NT2/D1 (cell line): ENCODE results near the gene TCERG1.

Experiments used
- SUZ12 ChIP-seq: IDR thresholded peaks from 2 replicates; pipeline ENCODE4 v1.6.1; 2011; ENCODE audit not compliant: insufficient read length, insufficient read depth; ENCODE audit errors: extremely low read depth
- YY1 ChIP-seq: IDR thresholded peaks from 2 replicates; pipeline ENCODE4 v1.6.1; 2011; ENCODE audit not compliant: insufficient read length, insufficient read depth
- ZNF274 ChIP-seq: IDR thresholded peaks from 2 replicates; pipeline ENCODE4 v1.6.1; 2011; ENCODE audit warnings: mild to moderate bottlenecking, low read depth, low read length

DNA sequence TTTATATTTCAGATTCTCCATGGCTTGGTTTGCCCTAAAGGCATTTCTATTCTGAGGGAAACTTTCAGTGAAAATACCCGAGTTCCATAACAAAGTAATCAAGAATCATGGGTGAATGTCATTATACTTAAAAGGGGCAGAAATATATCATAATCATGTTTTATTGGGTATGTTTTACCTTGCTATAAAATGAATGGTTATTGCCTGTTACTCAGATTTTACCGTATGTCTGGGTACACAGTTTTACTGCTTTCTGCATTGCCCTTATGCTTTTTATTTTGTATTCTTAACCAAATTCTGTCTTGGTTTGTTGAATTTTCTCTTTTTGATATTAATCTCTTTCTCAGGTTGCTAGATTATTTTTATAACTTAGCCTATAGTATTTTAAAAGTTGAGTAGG is 66.3 kb downstream of the TCERG1 start:
- TF ChIP-seq SUZ12, result no peak
- no peak for TF ChIP-seq YY1
- no peak for TF ChIP-seq ZNF274
